ENCODE measurements around the gene LETM1.

Gene LETM1

GRCh38 chr4:1792158-1792831, 63.7 kb downstream of the LETM1 start:
- DNase-seq (ENCODE audit: low read depth) = no peak
- no peak for TF ChIP-seq CTCF (IDR thresholded peaks at IDR 0.05; ENCODE audit: control insufficient read depth, extremely low read depth, insufficient read depth)
- H3K4me3 ChIP-seq (ENCODE audit: low read depth, low read length) = no peak overlapping the region

GRCh38 chr4:1790005-1790404, 66.0 kb downstream of the LETM1 start:
- H3K4me3 ChIP-seq (ENCODE audit: low read depth, low read length) = no peak overlapping the region
- DNase-seq (ENCODE audit: low read depth) = no peak
- TF ChIP-seq CTCF (IDR thresholded peaks at IDR 0.05; ENCODE audit: control insufficient read depth, extremely low read depth, insufficient read depth) = no peak

- no peak overlapping the region for H3K4me3 ChIP-seq (ENCODE audit: low read depth, low read length)
- DNase-seq (ENCODE audit: low read depth) = no peak
- no peak for TF ChIP-seq CTCF (IDR thresholded peaks at IDR 0.05; ENCODE audit: control insufficient read depth, extremely low read depth, insufficient read depth)
Observed at GRCh38 chr4:1789552-1789951, 66.4 kb downstream of the LETM1 start.

GRCh38 chr4:1788254-1788973, 67.5 kb downstream of the LETM1 start:
- H3K4me3 ChIP-seq (ENCODE audit: low read depth, low read length) = no peak overlapping the region
- DNase-seq (ENCODE audit: low read depth) = no peak
- TF ChIP-seq CTCF (IDR thresholded peaks at IDR 0.05; ENCODE audit: control insufficient read depth, extremely low read depth, insufficient read depth) = no peak

- DNase-seq (ENCODE audit: low read depth) = no peak
- no peak for TF ChIP-seq CTCF (IDR thresholded peaks at IDR 0.05; ENCODE audit: control insufficient read depth, extremely low read depth, insufficient read depth)
- no peak overlapping the region for H3K4me3 ChIP-seq (ENCODE audit: low read depth, low read length)
Observed at GRCh38 chr4:1787411-1788077, 68.4 kb downstream of the LETM1 start.

GRCh38 chr4:1786544-1787362, 69.2 kb downstream of the LETM1 start:
- no peak overlapping the region for H3K4me3 ChIP-seq (ENCODE audit: low read depth, low read length)
- no peak for DNase-seq (ENCODE audit: low read depth)
- no peak for TF ChIP-seq CTCF (IDR thresholded peaks at IDR 0.05; ENCODE audit: control insufficient read depth, extremely low read depth, insufficient read depth)

All from LNCaP clone FGC (cell line).